Gastroesophageal sphincter (tissue), 4 donors: Measurements from ENCODE around the gene SPAAR. TPM values are rescaled to one million over a fixed set of nuclear protein-coding genes. Genes with fewer than 3 reads are reported as not detected.

Source experiments
- ATAC-seq: fragments of 150-250 bp; one replicate; pipeline ENCODE4 v1.9.1; 2016; ENCODE audit warnings: mild to moderate bottlenecking, moderate library complexity
- H3K27ac ChIP-seq, 4 donors: fragments of 200-600 bp; sonication (generic) in 3 of 4; 1 replicate in 3 of 4; 2 replicates in 1 of 4; pipeline ENCODE4 v1.5.1; 2016 to 2019
- H3K27me3 ChIP-seq: fragments of 200-600 bp; sonication (generic); one replicate; pipeline ENCODE4 v1.5.1; 2019
- H3K36me3 ChIP-seq, 2 donors: fragments of 200-600 bp; sonication (generic); one replicate each; pipeline ENCODE4 v1.5.1; 2019; ENCODE audit warnings: control low read depth in 1 of 2
- H3K4me1 ChIP-seq, 3 donors: fragments of 200-600 bp; sonication (generic); 1 replicate in 2 of 3; 2 replicates in 1 of 3; pipeline ENCODE4 v1.5.1; 2016 to 2019; ENCODE audit warnings: control low read depth in 2 of 3
- H3K4me3 ChIP-seq, 2 donors: fragments of 200-600 bp; sonication (generic); one replicate each; pipeline ENCODE4 v1.5.1; 2019; ENCODE audit warnings: mild to moderate bottlenecking in 1 of 2, moderate library complexity in 1 of 2
- H3K9me3 ChIP-seq, 3 donors: fragments of 200-600 bp; sonication (generic); one replicate each; pipeline ENCODE4 v1.5.1; 2017 to 2019; ENCODE audit warnings: control low read depth in 2 of 3
- CTCF ChIP-seq, 4 experiments: fragments of 200-600 bp in 2 of 4; fragments of 450-650 bp in 2 of 4; sonication (generic) in 1 of 4; IDR thresholded peaks; one replicate each; pipeline ENCODE4 v1.5.1; 2017 to 2019; ENCODE audit warnings: antibody characterized with exemption in 4 of 4, mild to moderate bottlenecking in 2 of 4, moderate library complexity in 2 of 4
- EP300 ChIP-seq: sonication (generic); formaldehyde crosslinking; IDR thresholded peaks from one replicate; pipeline ENCODE4 v1.6.1; 2017; ENCODE audit warnings: antibody characterized with exemption, mild to moderate bottlenecking
- POLR2A ChIP-seq, 2 donors: fragments of 450-650 bp; IDR thresholded peaks; one replicate each; pipeline ENCODE4 v1.6.1; 2017; ENCODE audit warnings: antibody characterized with exemption in 2 of 2, mild to moderate bottlenecking in 2 of 2, moderate library complexity in 1 of 2
- POLR2AphosphoS5 ChIP-seq: sonication (generic); formaldehyde crosslinking; IDR thresholded peaks from one replicate; pipeline ENCODE4 v1.6.1; 2017; ENCODE audit warnings: antibody characterized with exemption
- WGBS, 2 donors: methylation state at CpG; one replicate each; pipeline ENCODE4 v1.1.5; 2018; ENCODE audit warnings: low coverage in 1 of 2; 5-methylcytosine and 5-hydroxymethylcytosine counted together
- total RNA-seq, 4 donors: library from RNA; depleted of rRNA; stranded (reverse); fragments of >200 nt; gene quantifications; one replicate each; pipeline ENCODE4 v1.1.0, GENCODE V29; 2016

SPAAR gene
- total RNA-seq, 4 donors from 2014 or later, result 0.62 to 5.5 (median 2.6) TPM

- H3K9me3 ChIP-seq, result no peaks in the 10 kb centered on the region
- TF ChIP-seq EP300, result no peak
- no peak for TF ChIP-seq POLR2AphosphoS5
- TF ChIP-seq POLR2A (IDR thresholded peaks at IDR 0.05), result no peak
- no peak for TF ChIP-seq CTCF (IDR thresholded peaks at IDR 0.05)
- no peak for ATAC-seq
- H3K27me3 ChIP-seq, result peaks cover 8% of the 10 kb centered on the region
- no CpG with 5 or more reads among the region's 8 CpGs for WGBS, 2 donors
- no peak overlapping the region for H3K27ac ChIP-seq
- H3K36me3 ChIP-seq, result no peaks in the 10 kb centered on the region
- peaks cover 0 to 10% (median 0%) of the 10 kb centered on the region in 3 donors for H3K4me1 ChIP-seq
- H3K4me3 ChIP-seq, result no peak overlapping the region
These were observed 44.5 kb upstream of the SPAAR start for GRCh38 chr9:35864695-35865255.

GRCh38 chr9:35867538-35867937, 41.8 kb upstream of the SPAAR start:
- H3K9me3 ChIP-seq, result no peaks in the 10 kb centered on the region
- no peaks in the 10 kb centered on the region for H3K36me3 ChIP-seq
- no peak for ATAC-seq
- no peaks in the 10 kb centered on the region for H3K4me1 ChIP-seq
- H3K27ac ChIP-seq, result no peak overlapping the region
- 98 to 100% methylated on average over 1 to 4 of the region's 4 CpGs for WGBS, 2 donors
- H3K27me3 ChIP-seq, result peaks cover 8% of the 10 kb centered on the region
- TF ChIP-seq POLR2A (IDR thresholded peaks at IDR 0.05), result no peak
- TF ChIP-seq POLR2AphosphoS5, result no peak
- TF ChIP-seq CTCF (IDR thresholded peaks at IDR 0.05), result no peak
- no peak for TF ChIP-seq EP300
- H3K4me3 ChIP-seq, result no peak overlapping the region

GRCh38 chr9:35868933-35869332, 40.4 kb upstream of the SPAAR start:
- Histone ChIP-seq H3K9me3 (no peaks in the 10 kb centered on the region), H3K4me3 (no peak overlapping the region), H3K27me3 (peaks cover 8% of the 10 kb centered on the region), H3K36me3 (no peaks in the 10 kb centered on the region), H3K4me1 (no peaks in the 10 kb centered on the region), H3K27ac (no peak overlapping the region)
- ATAC-seq, result no peak
- WGBS, 2 donors, result 38 to 50% methylated on average over 1 of the region's 2 CpGs
- no peak for TF ChIP-seq POLR2AphosphoS5
- no peak for TF ChIP-seq CTCF (IDR thresholded peaks at IDR 0.05)
- no peak for TF ChIP-seq POLR2A (IDR thresholded peaks at IDR 0.05)
- TF ChIP-seq EP300, result no peak

- Histone ChIP-seq H3K27ac (no peak overlapping the region), H3K4me1 (no peaks in the 10 kb centered on the region), H3K27me3 (peaks cover 8% of the 10 kb centered on the region), H3K9me3 (no peaks in the 10 kb centered on the region), H3K4me3 (no peak overlapping the region), H3K36me3 (no peaks in the 10 kb centered on the region)
- whole genome bisulfite sequencing, 2 donors, result 83% methylated on average over 1 of the region's 19 CpGs; no CpG with 5 or more reads in 1 of the 2 donors
- ATAC-seq, result no peak
- TF ChIP-seq EP300, result no peak
- TF ChIP-seq CTCF (IDR thresholded peaks at IDR 0.05), result no peak
- no peak for TF ChIP-seq POLR2A (IDR thresholded peaks at IDR 0.05)
- no peak for TF ChIP-seq POLR2AphosphoS5
These were observed 39.6 kb upstream of the SPAAR start for GRCh38 chr9:35869621-35870216.

GRCh38 chr9:35870351-35870923, 38.9 kb upstream of the SPAAR start, which contains the start of gene OR13J1:
OR13J1 (minus strand) TSS chr9:35870401; CDS start chr9:35870401, 0 bp downstream.
- H3K36me3 ChIP-seq, result no peaks in the 10 kb centered on the region
- no peak for ATAC-seq
- no peaks in the 10 kb centered on the region for H3K9me3 ChIP-seq
- WGBS, 2 donors, result 86 to 89% methylated on average over 4 to 8 of the region's 8 CpGs
- H3K4me3 ChIP-seq, result no peak within 1 kb of the TSS
- no peak for TF ChIP-seq EP300
- TF ChIP-seq CTCF (IDR thresholded peaks at IDR 0.05), result no peak
- no peak for TF ChIP-seq POLR2AphosphoS5
- TF ChIP-seq POLR2A (IDR thresholded peaks at IDR 0.05), result no peak
- no peak within 1 kb of the TSS for H3K27ac ChIP-seq
- peaks cover 8% of the 10 kb centered on the region for H3K27me3 ChIP-seq
- H3K4me1 ChIP-seq, result no peaks in the 10 kb centered on the region
